Neural crest cell (in vitro differentiated cells): ENCODE data around the gene CHD6. TPM values are rescaled to one million over a fixed set of nuclear protein-coding genes. Genes with fewer than 3 reads are reported as not detected.

Experiments used
- DNase-seq: peaks from one replicate; pipeline ENCODE4 v3.0.0; 2021; ENCODE audit warnings: low read depth, mixed read lengths, low spot score
- H3K27ac Mint-ChIP-seq: one replicate; pipeline ENCODE4 v1.8.0; 2021; ENCODE audit warnings: mild to moderate bottlenecking, mixed read lengths; ENCODE audit not compliant: unreplicated experiment
- H3K27me3 Mint-ChIP-seq: 2 replicates; pipeline ENCODE4 v1.8.0; 2021; ENCODE audit warnings: low read depth, mild to moderate bottlenecking, mixed read lengths
- H3K36me3 Mint-ChIP-seq: 2 replicates; pipeline ENCODE4 v1.8.0; 2021; ENCODE audit warnings: low read depth, mild to moderate bottlenecking, mixed read lengths
- H3K4me1 Mint-ChIP-seq: 2 replicates; pipeline ENCODE4 v1.8.0; 2021; ENCODE audit warnings: mixed read lengths
- H3K4me3 Mint-ChIP-seq: one replicate; pipeline ENCODE4 v1.8.0; 2021; ENCODE audit warnings: mild to moderate bottlenecking, mixed read lengths
- H3K9me3 Mint-ChIP-seq: 2 replicates; pipeline ENCODE4 v1.8.0; 2021; ENCODE audit warnings: mixed read lengths
- total RNA-seq: library from RNA; stranded (reverse); gene quantifications from 2 replicates; pipeline ENCODE4 v1.2.1, GENCODE V29; 2021
- TF ChIP-seq, protein P1 (sequence below): fragments of 200-600 bp; sonication (generic); conservative IDR thresholded peaks from 2 replicates; pipeline ENCODE4 v1.5.0; 2021; ENCODE audit warnings: antibody characterized with exemption, mild to moderate bottlenecking

Gene CHD6
- total RNA-seq, 1 donor from 2014 or later, result 51.2 TPM

DNA sequence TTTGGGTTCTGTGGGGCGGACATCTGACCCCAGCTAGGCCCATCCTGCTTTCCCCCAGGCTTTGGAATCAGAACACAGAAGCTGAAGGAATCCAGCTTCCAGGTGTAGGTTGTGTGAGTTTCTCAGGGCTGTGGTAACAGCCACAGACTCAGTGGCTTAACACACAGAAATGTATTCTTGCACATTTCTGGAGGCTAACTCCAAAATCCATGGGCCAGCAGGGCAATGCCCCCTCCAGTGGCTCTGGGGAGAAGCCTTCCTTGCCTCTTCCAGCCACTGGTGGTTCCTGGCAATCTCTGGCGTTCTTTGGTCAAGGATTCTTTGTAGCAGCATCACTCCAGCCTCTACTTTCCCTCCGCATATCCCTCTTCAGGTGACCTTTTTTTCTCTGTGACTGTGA lies 250.2 kb downstream of the CHD6 start:
- peaks cover 35% of the 10 kb centered on the region for H3K27me3 Mint-ChIP-seq

DNA sequence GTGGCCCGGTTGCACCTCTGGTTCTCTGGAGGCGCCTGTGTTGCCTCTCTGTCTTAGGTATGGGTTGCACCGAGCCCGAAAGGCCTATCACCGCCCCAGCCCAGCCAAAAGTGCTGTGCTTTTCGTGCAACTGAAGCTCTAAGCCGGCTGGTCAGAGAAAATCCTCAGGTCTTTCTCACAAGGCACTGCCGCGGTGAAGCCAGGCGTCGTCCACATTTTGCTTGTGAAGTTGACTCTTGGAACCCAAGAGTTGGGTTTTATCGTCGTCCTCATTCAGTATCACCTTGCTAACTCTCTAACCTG lies 250.8 kb downstream of the CHD6 start:
- Mint-ChIP-seq H3K4me1 (peaks cover 6% of the 10 kb centered on the region), H3K27ac (no peak overlapping the region), H3K36me3 (no peaks in the 10 kb centered on the region), H3K27me3 (peaks cover 35% of the 10 kb centered on the region), H3K4me3 (peak overlapping the region; percentile 87), H3K9me3 (no peaks in the 10 kb centered on the region)
- no peak for DNase-seq
- TF ChIP-seq, protein P1, sequence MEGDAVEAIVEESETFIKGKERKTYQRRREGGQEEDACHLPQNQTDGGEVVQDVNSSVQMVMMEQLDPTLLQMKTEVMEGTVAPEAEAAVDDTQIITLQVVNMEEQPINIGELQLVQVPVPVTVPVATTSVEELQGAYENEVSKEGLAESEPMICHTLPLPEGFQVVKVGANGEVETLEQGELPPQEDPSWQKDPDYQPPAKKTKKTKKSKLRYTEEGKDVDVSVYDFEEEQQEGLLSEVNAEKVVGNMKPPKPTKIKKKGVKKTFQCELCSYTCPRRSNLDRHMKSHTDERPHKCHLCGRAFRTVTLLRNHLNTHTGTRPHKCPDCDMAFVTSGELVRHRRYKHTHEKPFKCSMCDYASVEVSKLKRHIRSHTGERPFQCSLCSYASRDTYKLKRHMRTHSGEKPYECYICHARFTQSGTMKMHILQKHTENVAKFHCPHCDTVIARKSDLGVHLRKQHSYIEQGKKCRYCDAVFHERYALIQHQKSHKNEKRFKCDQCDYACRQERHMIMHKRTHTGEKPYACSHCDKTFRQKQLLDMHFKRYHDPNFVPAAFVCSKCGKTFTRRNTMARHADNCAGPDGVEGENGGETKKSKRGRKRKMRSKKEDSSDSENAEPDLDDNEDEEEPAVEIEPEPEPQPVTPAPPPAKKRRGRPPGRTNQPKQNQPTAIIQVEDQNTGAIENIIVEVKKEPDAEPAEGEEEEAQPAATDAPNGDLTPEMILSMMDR, result no peak

More for the DNA sequence above, 250.2 kb downstream of the CHD6 start:
- H3K9me3 Mint-ChIP-seq, result no peaks in the 10 kb centered on the region
- no peak overlapping the region for H3K27ac Mint-ChIP-seq
- peak overlapping the region; percentile 25 for H3K4me3 Mint-ChIP-seq
- peaks cover 7% of the 10 kb centered on the region for H3K4me1 Mint-ChIP-seq
- TF ChIP-seq, protein P1, result no peak
- no peaks in the 10 kb centered on the region for H3K36me3 Mint-ChIP-seq
- DNase-seq, result no peak

DNA sequence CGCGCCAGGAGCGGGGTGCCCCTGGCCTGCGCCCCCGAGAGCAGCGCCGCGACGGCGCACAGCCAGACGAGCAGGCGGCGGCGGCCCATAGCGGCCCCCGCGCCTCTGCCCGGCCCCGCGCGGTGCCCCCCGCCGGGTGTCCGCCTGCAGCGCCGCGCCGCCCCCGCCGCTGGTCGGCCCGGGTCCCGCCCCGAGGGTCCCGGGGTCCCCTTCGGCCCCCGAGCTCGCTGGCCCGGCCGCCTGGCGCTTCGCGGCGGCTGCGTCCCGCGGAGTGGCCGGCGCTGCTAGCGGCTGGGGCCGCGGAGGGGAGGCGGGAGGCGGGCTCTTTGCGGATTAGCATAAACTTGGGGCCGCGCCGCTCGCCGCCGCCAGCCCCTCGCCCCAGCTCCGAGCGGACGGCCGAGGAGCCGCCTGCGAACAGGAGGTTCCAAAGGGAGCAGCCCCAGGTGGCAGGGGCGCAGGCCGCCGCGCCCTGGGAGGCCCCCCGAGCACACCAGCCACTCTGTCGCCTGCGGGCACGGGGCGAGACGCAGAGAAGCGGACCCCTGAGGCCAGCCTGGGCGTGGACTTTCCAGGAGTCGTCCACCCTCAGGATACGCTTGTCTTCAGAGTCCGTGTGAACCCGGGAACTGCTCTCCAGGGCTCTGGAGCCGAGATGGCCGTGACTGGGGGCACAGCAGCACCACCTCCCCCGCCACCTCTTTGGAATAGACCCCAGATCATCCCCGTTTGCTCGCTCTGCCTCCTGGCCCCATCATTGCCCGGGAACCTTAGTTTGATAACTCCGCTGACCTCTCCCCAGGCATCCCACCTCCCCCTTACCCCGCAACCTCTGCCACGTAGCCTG lies 251.4 kb downstream of the CHD6 start, which contains the start of gene EMILIN3:
EMILIN3 (minus strand) TSS at position 273 of the 847 bp plus-strand sequence; CDS start at position 89, 184 bp downstream.
- Mint-ChIP-seq H3K27me3 (peaks cover 35% of the 10 kb centered on the region), H3K27ac (no peak within 1 kb of the TSS), H3K36me3 (no peaks in the 10 kb centered on the region), H3K4me1 (peaks cover 6% of the 10 kb centered on the region), H3K9me3 (no peaks in the 10 kb centered on the region), H3K4me3 (peak within 1 kb of the TSS; percentile 87)
- TF ChIP-seq, protein P1, result no peak
- DNase-seq, result peak; percentile 58

DNA sequence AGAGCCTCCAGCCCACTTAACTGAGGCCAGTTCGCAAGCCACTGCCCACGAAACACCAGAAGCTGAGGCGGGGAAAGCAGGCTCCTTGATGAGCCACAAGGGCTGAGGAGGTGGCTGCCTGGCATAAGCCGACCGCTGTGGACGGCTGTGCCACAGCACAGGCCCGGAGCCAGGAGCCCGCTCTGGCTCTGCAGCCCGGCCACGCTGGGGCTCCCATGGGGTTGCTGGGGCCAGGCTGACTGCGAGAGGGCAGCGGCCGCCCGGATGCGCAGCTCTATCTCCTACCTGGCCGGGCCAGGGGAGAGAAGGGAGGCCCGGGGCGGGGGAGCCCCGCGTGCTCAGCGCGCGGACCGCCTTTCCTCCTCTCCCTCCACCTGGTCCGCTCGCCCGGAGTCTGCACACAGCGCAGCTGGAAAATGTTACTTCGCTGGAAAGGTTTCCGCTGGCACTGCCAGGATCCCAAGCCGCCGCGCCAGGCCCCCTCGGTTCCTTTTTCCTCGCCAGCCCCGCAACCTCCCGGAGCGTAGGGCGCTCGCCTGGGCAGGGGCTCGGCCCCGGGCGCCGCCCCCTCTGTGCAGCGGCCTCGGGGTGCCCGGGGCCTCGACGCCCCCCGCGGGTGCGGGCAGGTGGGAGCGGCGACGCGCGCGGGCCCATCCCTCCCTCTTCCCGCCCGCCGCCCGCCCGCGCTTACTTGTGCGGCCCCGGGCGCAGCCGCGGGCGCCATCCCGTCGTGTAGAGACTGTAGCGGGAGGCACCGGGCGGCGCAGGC lies 252.2 kb downstream of the CHD6 start:
- Mint-ChIP-seq H3K4me1 (peaks cover 6% of the 10 kb centered on the region), H3K9me3 (no peaks in the 10 kb centered on the region), H3K36me3 (no peaks in the 10 kb centered on the region), H3K4me3 (peak overlapping the region; percentile 58), H3K27me3 (peaks cover 35% of the 10 kb centered on the region), H3K27ac (no peak overlapping the region)
- TF ChIP-seq, protein P1, result no peak
- DNase-seq, result no peak

DNA sequence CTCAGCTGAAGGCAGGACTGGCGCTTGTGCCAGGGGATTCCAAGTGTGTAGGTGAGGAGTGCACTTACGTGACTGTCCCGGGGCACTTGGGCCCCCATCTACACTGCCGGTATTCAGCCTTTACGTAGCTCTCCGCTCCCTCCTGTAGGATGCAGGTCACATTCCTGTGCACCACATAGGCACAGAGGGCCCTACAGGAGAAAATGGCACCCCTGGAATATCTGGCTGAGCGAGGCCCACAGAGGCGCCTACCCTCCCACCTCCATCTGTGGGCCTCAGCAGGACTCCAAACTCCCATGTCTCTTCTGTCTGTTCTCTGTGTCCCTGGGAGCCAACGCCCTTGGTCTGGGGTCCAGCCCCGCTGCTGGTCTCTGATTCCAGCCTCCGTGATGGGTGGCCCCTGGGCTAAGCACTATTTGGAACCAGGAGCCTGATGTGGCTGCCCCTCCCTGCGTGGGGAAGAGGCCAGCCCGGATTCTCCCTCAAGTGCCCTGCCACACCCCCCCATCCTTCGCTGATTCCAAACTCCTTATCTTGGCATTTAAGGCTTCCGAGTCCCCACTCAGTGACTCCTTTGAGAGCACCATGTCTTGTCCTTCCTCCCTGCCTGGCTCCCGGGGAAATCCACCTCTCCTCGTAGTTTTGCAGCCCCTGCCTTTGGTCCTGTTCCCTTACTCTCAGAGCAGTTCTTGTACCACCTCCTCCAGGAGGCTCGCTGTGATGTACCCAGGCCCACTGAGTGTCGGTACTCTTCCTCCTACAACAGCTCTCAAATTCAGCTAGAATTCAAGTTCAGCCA lies 253.0 kb downstream of the CHD6 start:
- Mint-ChIP-seq H3K27ac (no peak overlapping the region), H3K36me3 (no peaks in the 10 kb centered on the region), H3K27me3 (peaks cover 35% of the 10 kb centered on the region), H3K4me1 (peaks cover 6% of the 10 kb centered on the region), H3K9me3 (no peaks in the 10 kb centered on the region), H3K4me3 (peak overlapping the region; percentile 58)
- TF ChIP-seq, protein P1, result no peak
- DNase-seq, result no peak
